Measurements from ENCODE around the gene VWA7.

- no peak for TF ChIP-seq POLR2AphosphoS5 (IDR thresholded peaks at IDR 0.05)
- TF ChIP-seq, protein P1, sequence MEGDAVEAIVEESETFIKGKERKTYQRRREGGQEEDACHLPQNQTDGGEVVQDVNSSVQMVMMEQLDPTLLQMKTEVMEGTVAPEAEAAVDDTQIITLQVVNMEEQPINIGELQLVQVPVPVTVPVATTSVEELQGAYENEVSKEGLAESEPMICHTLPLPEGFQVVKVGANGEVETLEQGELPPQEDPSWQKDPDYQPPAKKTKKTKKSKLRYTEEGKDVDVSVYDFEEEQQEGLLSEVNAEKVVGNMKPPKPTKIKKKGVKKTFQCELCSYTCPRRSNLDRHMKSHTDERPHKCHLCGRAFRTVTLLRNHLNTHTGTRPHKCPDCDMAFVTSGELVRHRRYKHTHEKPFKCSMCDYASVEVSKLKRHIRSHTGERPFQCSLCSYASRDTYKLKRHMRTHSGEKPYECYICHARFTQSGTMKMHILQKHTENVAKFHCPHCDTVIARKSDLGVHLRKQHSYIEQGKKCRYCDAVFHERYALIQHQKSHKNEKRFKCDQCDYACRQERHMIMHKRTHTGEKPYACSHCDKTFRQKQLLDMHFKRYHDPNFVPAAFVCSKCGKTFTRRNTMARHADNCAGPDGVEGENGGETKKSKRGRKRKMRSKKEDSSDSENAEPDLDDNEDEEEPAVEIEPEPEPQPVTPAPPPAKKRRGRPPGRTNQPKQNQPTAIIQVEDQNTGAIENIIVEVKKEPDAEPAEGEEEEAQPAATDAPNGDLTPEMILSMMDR (IDR thresholded peaks at IDR 0.05) = no peak
Measured at GRCh38 chr6:31796993-31797385, 19.9 kb upstream of the VWA7 start.
